GM12892 (cell line): Measurements from ENCODE around the gene ANAPC2.

Source experiments
- POLR2A ChIP-seq: IDR thresholded peaks from 2 replicates; pipeline ENCODE4 v1.6.1; 2011; ENCODE audit warnings: low read depth, low read length, control low read depth
- POLR2AphosphoS5 ChIP-seq: IDR thresholded peaks from 2 replicates; pipeline ENCODE4 v1.6.1; 2011; ENCODE audit warnings: low read depth, low read length, control low read depth
- TAF1 ChIP-seq: IDR thresholded peaks from 2 replicates; pipeline ENCODE4 v1.6.1; 2011; ENCODE audit warnings: low read depth, mild to moderate bottlenecking, control low read depth, low read length, borderline replicate concordance

GRCh38 chr9:137129456-137130175, 58.7 kb downstream of the ANAPC2 start:
- peak; percentile 79 for TF ChIP-seq POLR2AphosphoS5
- TF ChIP-seq POLR2A, result peak; percentile 66
- peak; percentile 91; the same call in 1 of the 2 replicates for TF ChIP-seq TAF1
